Measurements from ENCODE around the gene ZMYM4.

ZMYM4 gene

DNA sequence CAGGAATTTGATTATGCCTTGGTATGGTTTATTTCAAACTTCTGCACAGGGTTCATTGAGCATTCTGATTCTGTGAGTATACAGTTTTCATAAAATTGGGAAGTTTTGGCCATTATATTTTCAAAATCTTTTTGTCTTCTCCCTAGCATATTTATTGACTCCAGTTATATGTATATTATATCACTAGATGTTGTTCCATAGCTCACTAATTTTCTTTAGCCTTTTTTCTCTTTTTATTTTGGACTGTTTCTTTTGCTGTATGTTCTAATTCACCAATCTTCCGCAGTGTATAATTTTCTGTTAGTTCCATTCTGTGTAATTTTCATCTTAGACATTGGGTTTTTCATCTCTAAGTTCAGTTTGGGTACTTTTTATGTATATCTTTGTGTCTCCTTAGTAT is 31.9 kb downstream of the ZMYM4 start:
- DNase-seq = no peak
- no peak overlapping the region for H3K4me3 ChIP-seq (ENCODE audit: low read depth, low read length)
- H3K36me3 ChIP-seq = no peaks in the 10 kb centered on the region
- no peaks in the 10 kb centered on the region for H3K9me3 ChIP-seq
- H3K27me3 ChIP-seq = no peaks in the 10 kb centered on the region
- H3K4me1 ChIP-seq = no peaks in the 10 kb centered on the region
- TF ChIP-seq CTCF (IDR thresholded peaks at IDR 0.05; ENCODE audit: low read depth, low read length) = no peak

- Histone ChIP-seq H3K36me3 (no peaks in the 10 kb centered on the region), H3K9me3 (no peaks in the 10 kb centered on the region), H3K4me1 (no peaks in the 10 kb centered on the region), H3K4me3 (ENCODE audit: low read depth, low read length) (no peak overlapping the region), H3K27me3 (no peaks in the 10 kb centered on the region)
- no peak for TF ChIP-seq CTCF (IDR thresholded peaks at IDR 0.05; ENCODE audit: low read depth, low read length)
- no peak for DNase-seq
Measured at GRCh38 chr1:35301674-35302392, 33.3 kb downstream of the ZMYM4 start.

- H3K27me3 ChIP-seq = no peaks in the 10 kb centered on the region
- no peak overlapping the region for H3K4me3 ChIP-seq (ENCODE audit: low read depth, low read length)
- no peaks in the 10 kb centered on the region for H3K4me1 ChIP-seq
- DNase-seq = no peak
- TF ChIP-seq CTCF (IDR thresholded peaks at IDR 0.05; ENCODE audit: low read depth, low read length) = no peak
- no peaks in the 10 kb centered on the region for H3K36me3 ChIP-seq
- H3K9me3 ChIP-seq = no peaks in the 10 kb centered on the region
Measured at GRCh38 chr1:35305383-35305782, 36.9 kb downstream of the ZMYM4 start.

DNA sequence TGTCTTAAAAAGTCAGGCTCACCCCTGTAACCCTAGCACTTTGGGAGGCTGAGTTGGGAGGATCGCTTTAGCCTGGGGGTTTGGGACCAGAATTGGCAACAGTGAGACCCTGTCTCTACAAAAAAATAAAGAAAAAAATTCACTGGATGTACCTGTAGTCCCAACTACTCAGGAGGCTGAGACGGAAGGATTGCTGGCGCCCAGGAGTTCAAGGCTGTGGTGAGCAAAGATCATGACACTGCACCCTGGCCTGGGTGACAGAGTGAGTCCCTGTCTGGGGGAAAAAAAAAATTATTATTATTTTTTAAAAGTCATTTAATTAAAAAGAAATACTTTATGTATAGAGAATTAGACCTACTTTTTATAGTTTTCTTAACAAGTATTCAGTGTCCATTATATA is 47.1 kb downstream of the ZMYM4 start:
- no peaks in the 10 kb centered on the region for H3K4me1 ChIP-seq
- DNase-seq = no peak
- H3K4me3 ChIP-seq (ENCODE audit: low read depth, low read length) = no peak overlapping the region
- H3K9me3 ChIP-seq = no peaks in the 10 kb centered on the region
- no peaks in the 10 kb centered on the region for H3K27me3 ChIP-seq
- no peak for TF ChIP-seq CTCF (IDR thresholded peaks at IDR 0.05; ENCODE audit: low read depth, low read length)
- no peaks in the 10 kb centered on the region for H3K36me3 ChIP-seq

DNA sequence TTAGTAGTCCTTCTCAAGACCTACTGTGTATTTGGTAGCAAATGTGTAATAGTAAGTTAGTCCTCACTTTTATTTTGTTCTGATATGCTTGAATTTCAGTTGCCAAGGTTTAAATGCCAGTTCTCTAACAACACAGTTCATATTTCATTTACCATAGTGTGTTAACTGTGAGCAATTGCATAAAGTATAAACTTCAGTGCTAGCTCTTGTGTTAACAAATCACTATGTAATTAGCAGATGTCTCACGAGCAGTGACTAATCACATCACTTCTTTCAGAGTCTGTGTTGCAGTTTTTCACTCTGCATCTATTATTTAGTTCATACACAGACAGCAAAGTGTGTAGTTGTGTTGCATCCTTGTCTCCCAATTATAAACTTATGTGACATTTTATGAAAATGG is 47.8 kb downstream of the ZMYM4 start:
- Histone ChIP-seq H3K27me3 (no peaks in the 10 kb centered on the region), H3K36me3 (no peaks in the 10 kb centered on the region), H3K4me1 (no peaks in the 10 kb centered on the region), H3K9me3 (no peaks in the 10 kb centered on the region), H3K4me3 (ENCODE audit: low read depth, low read length) (no peak overlapping the region)
- DNase-seq = no peak
- no peak for TF ChIP-seq CTCF (IDR thresholded peaks at IDR 0.05; ENCODE audit: low read depth, low read length)

DNA sequence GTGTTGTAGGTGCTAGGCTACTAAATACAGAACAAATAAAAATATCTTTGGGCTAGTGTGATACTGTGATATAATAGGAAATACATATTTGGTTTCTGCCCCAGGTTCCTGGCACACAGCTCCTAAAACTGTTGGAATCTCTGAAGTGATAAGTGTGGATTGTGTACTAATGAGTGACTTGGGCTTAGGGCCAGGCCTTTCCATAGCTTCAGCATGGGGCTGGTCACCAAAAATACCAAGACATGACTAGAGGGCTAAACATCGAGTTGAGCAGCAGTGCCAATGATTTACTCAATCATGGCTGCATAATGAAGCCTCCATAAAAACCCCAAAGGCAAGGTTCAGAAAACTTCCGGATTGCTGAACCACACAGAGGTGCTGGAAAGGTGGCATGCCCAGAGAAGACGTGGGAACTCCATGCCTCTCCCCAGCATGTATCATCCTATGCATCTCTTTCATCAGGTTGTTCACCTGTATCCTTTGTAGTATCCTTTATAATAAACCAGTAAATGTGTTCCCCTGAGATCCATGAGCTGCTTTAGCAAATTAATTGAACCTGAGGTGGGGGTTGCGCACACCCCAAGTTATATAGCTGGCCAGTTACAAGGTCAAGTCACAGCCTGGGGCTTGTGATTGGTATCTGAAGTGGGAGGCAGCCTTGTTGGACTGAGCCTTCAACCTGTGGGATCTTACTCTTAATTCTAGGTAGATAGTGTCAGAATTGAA is 51.6 kb downstream of the ZMYM4 start:
- no peak for DNase-seq
- Histone ChIP-seq H3K36me3 (no peaks in the 10 kb centered on the region), H3K4me1 (no peaks in the 10 kb centered on the region), H3K27me3 (no peaks in the 10 kb centered on the region), H3K9me3 (no peaks in the 10 kb centered on the region), H3K4me3 (ENCODE audit: low read depth, low read length) (no peak overlapping the region)
- no peak for TF ChIP-seq CTCF (IDR thresholded peaks at IDR 0.05; ENCODE audit: low read depth, low read length)
